HG03175 (cell line): ENCODE results near the gene RGS11.

Experiments used
- ATAC-seq: cut with Tn5 transposase; IDR thresholded peaks from one replicate; pipeline ENCODE4 v1.9.1; 2021; ENCODE audit warnings: mild to moderate bottlenecking, moderate library complexity; ENCODE audit not compliant: unreplicated experiment

Gene RGS11

GRCh38 chr16:296806-297510 is 21.2 kb upstream of the RGS11 start:
- ATAC-seq, result no peak

GRCh38 chr16:296276-296675 is 20.5 kb upstream of the RGS11 start:
- ATAC-seq, result no peak

- ATAC-seq, result no peak
These were observed 17.5 kb upstream of the RGS11 start for GRCh38 chr16:293043-293775.

- ATAC-seq, result no peak
These were observed 15.8 kb upstream of the RGS11 start for GRCh38 chr16:291539-291938.

GRCh38 chr16:290681-291405 is 15.1 kb upstream of the RGS11 start:
- no peak for ATAC-seq

GRCh38 chr16:290015-290680 is 14.4 kb upstream of the RGS11 start:
- ATAC-seq, result no peak

- ATAC-seq, result no peak
These were observed 13.8 kb upstream of the RGS11 start for GRCh38 chr16:289395-289997.

- ATAC-seq, result no peak
These were observed 12.5 kb upstream of the RGS11 start for GRCh38 chr16:287981-288920.

- ATAC-seq, result no peak
These were observed 11.6 kb upstream of the RGS11 start for GRCh38 chr16:287298-287811.

- ATAC-seq, result no peak
These were observed 10.9 kb upstream of the RGS11 start for GRCh38 chr16:286491-287297.

- ATAC-seq, result no peak
These were observed 9.7 kb upstream of the RGS11 start for GRCh38 chr16:285146-286055.

GRCh38 chr16:284204-285120 is 8.7 kb upstream of the RGS11 start:
- no peak for ATAC-seq

- ATAC-seq, result no peak
These were observed 7.5 kb upstream of the RGS11 start, which contains the start of gene PDIA2 for GRCh38 chr16:283033-283805. TSS of gene PDIA2 (plus strand) at chr16:283164. CDS start at chr16:283170, 6 bp downstream.

GRCh38 chr16:282491-282890 is 6.7 kb upstream of the RGS11 start:
- no peak for ATAC-seq

GRCh38 chr16:281660-282255 is 6.0 kb upstream of the RGS11 start:
- ATAC-seq, result no peak
